AG09309 (cell line): Measurements from ENCODE around the gene EME2.

Experiments used
- DNase-seq: peaks from one replicate; pipeline ENCODE4 v3.0.0-alpha.2; 2010; ENCODE audit warnings: low read depth
- H3K4me3 ChIP-seq: 2 replicates; pipeline ENCODE4 v1.5.1; 2011; ENCODE audit warnings: mild to moderate bottlenecking, low read depth, low read length, moderate library complexity; ENCODE audit not compliant: control insufficient read depth
- TF ChIP-seq, protein P1 (sequence below): IDR thresholded peaks from 2 replicates; pipeline ENCODE4 v1.5.1; 2011; ENCODE audit warnings: mild to moderate bottlenecking, low read depth, low read length, inconsistent platforms; ENCODE audit not compliant: insufficient read depth, control insufficient read depth; ENCODE audit errors: missing control alignments

The EME2 gene

DNA sequence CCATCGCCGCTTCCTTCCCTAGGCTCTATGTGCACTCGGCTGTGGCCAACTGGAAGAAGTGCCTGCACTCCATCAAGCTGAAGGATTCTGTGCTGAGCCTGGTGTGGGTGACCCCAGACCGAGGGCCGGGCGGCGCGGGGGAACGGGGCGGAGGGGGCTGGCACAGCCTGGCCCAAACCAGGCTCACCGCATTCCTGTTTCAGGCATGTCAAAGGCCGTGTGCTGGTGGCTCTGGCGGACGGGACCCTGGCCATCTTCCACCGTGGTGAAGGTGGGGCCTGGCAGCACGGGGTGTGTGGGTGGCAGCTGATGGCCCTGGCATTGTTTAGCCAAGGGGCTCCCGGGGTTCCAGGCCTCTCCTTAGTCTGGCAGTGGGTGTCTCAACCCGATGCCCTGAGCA lies 5.9 kb upstream of the EME2 start:
- H3K4me3 ChIP-seq: no peak overlapping the region

GRCh38 chr16:1767116-1767994 lies 5.3 kb upstream of the EME2 start:
- H3K4me3 ChIP-seq: no peak overlapping the region
- no peak for DNase-seq
- TF ChIP-seq, protein P1, sequence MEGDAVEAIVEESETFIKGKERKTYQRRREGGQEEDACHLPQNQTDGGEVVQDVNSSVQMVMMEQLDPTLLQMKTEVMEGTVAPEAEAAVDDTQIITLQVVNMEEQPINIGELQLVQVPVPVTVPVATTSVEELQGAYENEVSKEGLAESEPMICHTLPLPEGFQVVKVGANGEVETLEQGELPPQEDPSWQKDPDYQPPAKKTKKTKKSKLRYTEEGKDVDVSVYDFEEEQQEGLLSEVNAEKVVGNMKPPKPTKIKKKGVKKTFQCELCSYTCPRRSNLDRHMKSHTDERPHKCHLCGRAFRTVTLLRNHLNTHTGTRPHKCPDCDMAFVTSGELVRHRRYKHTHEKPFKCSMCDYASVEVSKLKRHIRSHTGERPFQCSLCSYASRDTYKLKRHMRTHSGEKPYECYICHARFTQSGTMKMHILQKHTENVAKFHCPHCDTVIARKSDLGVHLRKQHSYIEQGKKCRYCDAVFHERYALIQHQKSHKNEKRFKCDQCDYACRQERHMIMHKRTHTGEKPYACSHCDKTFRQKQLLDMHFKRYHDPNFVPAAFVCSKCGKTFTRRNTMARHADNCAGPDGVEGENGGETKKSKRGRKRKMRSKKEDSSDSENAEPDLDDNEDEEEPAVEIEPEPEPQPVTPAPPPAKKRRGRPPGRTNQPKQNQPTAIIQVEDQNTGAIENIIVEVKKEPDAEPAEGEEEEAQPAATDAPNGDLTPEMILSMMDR: no peak

More for the DNA sequence above, 5.9 kb upstream of the EME2 start:
- no peak for DNase-seq
- TF ChIP-seq, protein P1: no peak

DNA sequence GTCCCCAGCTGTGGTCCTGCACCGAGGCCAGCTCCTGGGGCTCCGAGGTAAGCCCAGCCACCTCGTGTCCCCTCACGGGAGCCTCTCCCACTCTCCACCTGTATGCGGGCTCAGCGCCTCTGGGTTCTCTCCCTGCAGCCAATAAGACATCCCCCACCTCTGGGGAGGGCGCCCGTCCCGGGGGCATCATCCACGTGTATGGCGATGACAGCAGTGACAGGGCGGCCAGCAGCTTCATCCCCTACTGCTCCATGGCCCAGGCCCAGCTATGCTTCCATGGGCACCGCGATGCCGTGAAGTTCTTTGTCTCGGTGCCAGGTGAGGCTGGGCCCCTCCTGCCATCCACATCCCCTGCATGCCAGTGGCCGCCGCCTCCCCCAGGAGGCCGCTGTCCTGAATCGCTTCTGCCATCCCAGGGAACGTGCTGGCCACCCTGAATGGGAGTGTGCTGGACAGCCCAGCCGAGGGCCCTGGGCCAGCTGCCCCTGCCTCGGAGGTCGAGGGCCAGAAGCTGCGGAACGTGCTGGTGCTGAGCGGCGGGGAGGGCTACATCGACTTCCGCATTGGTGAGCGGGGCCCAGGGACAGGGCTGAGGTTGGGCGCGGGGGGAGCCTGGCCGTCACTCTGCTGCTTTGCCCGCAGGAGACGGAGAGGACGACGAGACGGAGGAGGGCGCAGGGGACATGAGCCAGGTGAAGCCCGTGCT lies 4.4 kb upstream of the EME2 start:
- no peak for DNase-seq
- no peak overlapping the region for H3K4me3 ChIP-seq
- TF ChIP-seq, protein P1: no peak

GRCh38 chr16:1768767-1769401 lies 3.7 kb upstream of the EME2 start:
- H3K4me3 ChIP-seq: no peak overlapping the region
- TF ChIP-seq, protein P1: no peak
- DNase-seq: no peak

DNA sequence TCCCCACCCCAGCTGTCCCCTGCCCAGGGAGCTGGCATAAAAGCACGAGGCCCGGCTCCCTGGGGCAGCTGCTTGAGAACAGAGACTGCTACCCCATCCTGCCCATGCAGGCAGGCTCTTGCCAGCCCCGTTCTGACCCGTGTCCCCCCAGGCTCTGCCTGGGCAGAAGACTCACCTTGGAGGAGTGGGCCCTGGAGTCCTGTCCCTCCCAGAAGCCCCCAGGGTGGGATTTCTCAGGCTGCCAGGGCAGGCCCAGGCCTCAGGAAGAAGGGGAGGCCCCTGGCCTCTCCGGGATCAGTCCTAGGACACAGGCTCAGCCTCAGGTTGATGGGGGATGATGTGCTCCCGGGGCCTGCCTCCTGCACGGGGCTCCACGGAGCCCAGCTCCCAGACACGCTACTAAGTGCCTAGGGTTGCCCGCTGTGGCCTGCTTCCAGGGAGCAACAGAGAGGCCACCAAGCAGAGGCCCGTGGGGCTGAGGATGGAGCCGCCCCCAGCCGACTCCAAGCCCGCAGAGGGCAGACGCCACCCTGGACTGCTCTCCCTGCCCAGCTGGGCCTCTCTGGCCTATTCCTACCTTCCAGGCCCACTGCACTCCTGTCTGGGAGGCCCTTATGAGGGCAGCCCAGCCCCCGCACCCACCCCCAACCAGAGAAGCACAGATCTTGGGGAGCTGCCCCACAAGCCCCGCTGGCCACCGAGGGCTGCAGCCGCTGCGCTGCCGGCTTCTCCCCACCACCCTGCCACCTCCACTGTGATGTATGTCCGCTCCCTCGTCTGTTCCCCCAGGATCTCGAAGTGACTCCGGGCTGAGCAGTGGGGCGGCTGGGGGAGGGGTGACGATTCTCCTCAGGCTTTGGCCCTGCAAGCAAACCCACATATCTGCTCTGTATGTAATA lies 3.0 kb upstream of the EME2 start:
- H3K4me3 ChIP-seq: no peak overlapping the region
- TF ChIP-seq, protein P1: no peak

More for the DNA sequence above, 3.0 kb upstream of the EME2 start:
- no peak for DNase-seq
